DOHH2 (cell line): Measurements from ENCODE around the gene COLEC11.
"Not testable (repeated sequence)": the region's sequence is repeated elsewhere in the genome, so short reads cannot be mapped to it uniquely, and the experiment has no call there.

Experiments
- H3F3A ChIP-seq: fragments of 200-600 bp; sonication (generic), shearing (Covaris generic); 2 replicates; pipeline ENCODE4 v1.6.0; 2016; ENCODE audit warnings: antibody characterized with exemption, mild to moderate bottlenecking; ENCODE audit not compliant: control insufficient read depth, insufficient read depth
- H3K27ac ChIP-seq: fragments of 200-600 bp; sonication (generic); 2 replicates; pipeline ENCODE4 v1.5.1; 2014; ENCODE audit warnings: low read depth, mild to moderate bottlenecking, low read length, moderate library complexity
- H3K27me3 ChIP-seq: fragments of 200-600 bp; sonication (generic); 2 replicates; pipeline ENCODE4 v1.6.1; 2014; ENCODE audit warnings: mild to moderate bottlenecking, low read length, mixed read lengths; ENCODE audit not compliant: control insufficient read depth
- H3K36me3 ChIP-seq: fragments of 200-600 bp; sonication (generic); 2 replicates; pipeline ENCODE4 v1.6.1; 2014; ENCODE audit warnings: mild to moderate bottlenecking, low read length, moderate library complexity, mixed read lengths; ENCODE audit not compliant: control insufficient read depth
- H3K4me1 ChIP-seq: fragments of 200-600 bp; sonication (generic); 2 replicates; pipeline ENCODE4 v1.6.1; 2014; ENCODE audit warnings: mild to moderate bottlenecking, low read length, mixed read lengths; ENCODE audit not compliant: control insufficient read depth
- H3K4me2 ChIP-seq: fragments of 200-600 bp; sonication (generic); 2 replicates; pipeline ENCODE4 v1.6.0; 2014; ENCODE audit warnings: mild to moderate bottlenecking, low read length, moderate library complexity
- H3K4me3 ChIP-seq: fragments of 200-600 bp; sonication (generic); 2 replicates; pipeline ENCODE4 v1.5.1; 2014; ENCODE audit warnings: mild to moderate bottlenecking, low read length, mixed read lengths
- H3K79me2 ChIP-seq: fragments of 200-600 bp; sonication (generic); 2 replicates; pipeline ENCODE4 v1.6.1; 2014; ENCODE audit warnings: mild to moderate bottlenecking, low read length, mixed read lengths; ENCODE audit not compliant: control insufficient read depth
- H3K9me2 ChIP-seq: fragments of 200-600 bp; sonication (generic); replicated peaks from 2 replicates; pipeline ENCODE4 v1.6.1; 2014; ENCODE audit warnings: mild to moderate bottlenecking, low read length, mixed read lengths; ENCODE audit not compliant: control insufficient read depth
- H3K9me3 ChIP-seq: fragments of 200-600 bp; sonication (generic); 2 replicates; pipeline ENCODE4 v1.6.1; 2014; ENCODE audit warnings: antibody characterized with exemption, low read length, mixed read lengths; ENCODE audit not compliant: control insufficient read depth, insufficient read depth
- H4K20me1 ChIP-seq: fragments of 200-600 bp; sonication (generic); 2 replicates; pipeline ENCODE4 v1.6.0; 2014; ENCODE audit warnings: low read depth, mild to moderate bottlenecking, antibody characterized with exemption, low read length, moderate library complexity; ENCODE audit not compliant: control insufficient read depth, insufficient read depth
- CTCF ChIP-seq: fragments of 200-600 bp; sonication (generic); IDR thresholded peaks from one replicate; pipeline ENCODE4 v1.5.1; 2014; ENCODE audit warnings: antibody characterized with exemption, mild to moderate bottlenecking, low read depth, low read length; ENCODE audit not compliant: poor library complexity, severe bottlenecking
- EZH2phosphoT487 ChIP-seq: fragments of 200-600 bp; sonication (generic); IDR thresholded peaks from 2 replicates; pipeline ENCODE4 v1.6.1; 2017; ENCODE audit warnings: borderline replicate concordance, mild to moderate bottlenecking, antibody characterized with exemption, low read length, moderate library complexity, mixed read lengths

Gene COLEC11

GRCh38 chr2:3575534-3576262 lies 19.2 kb upstream of the COLEC11 start:
- H3F3A ChIP-seq: peaks cover 56% of the 10 kb centered on the region
- peak overlapping the region; percentile 100 for H3K4me3 ChIP-seq
- peaks cover 54% of the 10 kb centered on the region for H3K4me1 ChIP-seq
- no peaks in the 10 kb centered on the region for H3K9me3 ChIP-seq
- H3K27ac ChIP-seq: peak overlapping the region; percentile 70
- TF ChIP-seq EZH2phosphoT487 (no peak), CTCF (no peak)
- H3K79me2 ChIP-seq: peaks cover 64% of the 10 kb centered on the region
- no peaks in the 10 kb centered on the region for H3K27me3 ChIP-seq
- H4K20me1 ChIP-seq: peaks cover 39% of the 10 kb centered on the region
- peaks cover 55% of the 10 kb centered on the region for H3K36me3 ChIP-seq
- H3K9me2 ChIP-seq: no peaks in the 10 kb centered on the region
- H3K4me2 ChIP-seq: peak overlapping the region; percentile 93

- not testable (repeated sequence) for H3K27me3 ChIP-seq, H3K9me3 ChIP-seq, H3K9me2 ChIP-seq
- Histone ChIP-seq H3F3A (peaks cover 61% of the 10 kb centered on the region), H3K4me2 (peak overlapping the region; percentile 93), H4K20me1 (peaks cover 39% of the 10 kb centered on the region), H3K27ac (peak overlapping the region; percentile 70), H3K4me3 (peak overlapping the region; percentile 100), H3K36me3 (peaks cover 61% of the 10 kb centered on the region), H3K4me1 (peaks cover 54% of the 10 kb centered on the region), H3K79me2 (peaks cover 67% of the 10 kb centered on the region)
Observed at GRCh38 chr2:3576263-3576630, 18.7 kb upstream of the COLEC11 start.

- Histone ChIP-seq H3K36me3 (peaks cover 88% of the 10 kb centered on the region), H3F3A (peaks cover 77% of the 10 kb centered on the region), H3K79me2 (peaks cover 67% of the 10 kb centered on the region), H3K4me2 (peak overlapping the region; percentile 93), H4K20me1 (peaks cover 44% of the 10 kb centered on the region), H3K9me2 (no peaks in the 10 kb centered on the region), H3K27ac (no peak overlapping the region), H3K9me3 (no peaks in the 10 kb centered on the region), H3K27me3 (no peaks in the 10 kb centered on the region), H3K4me3 (peak overlapping the region; percentile 100), H3K4me1 (peaks cover 43% of the 10 kb centered on the region)
- TF ChIP-seq CTCF (no peak), EZH2phosphoT487 (no peak)
Observed at GRCh38 chr2:3578987-3579386, 15.9 kb upstream of the COLEC11 start.

GRCh38 chr2:3580449-3580848 lies 14.5 kb upstream of the COLEC11 start:
- Histone ChIP-seq H3K4me3 (no peak overlapping the region), H3K79me2 (peaks cover 55% of the 10 kb centered on the region), H3K27ac (no peak overlapping the region), H3K27me3 (no peaks in the 10 kb centered on the region), H3K36me3 (peaks cover 90% of the 10 kb centered on the region), H3K9me3 (no peaks in the 10 kb centered on the region), H4K20me1 (peaks cover 44% of the 10 kb centered on the region), H3K4me2 (no peak overlapping the region), H3K4me1 (peaks cover 36% of the 10 kb centered on the region), H3K9me2 (no peaks in the 10 kb centered on the region), H3F3A (peaks cover 83% of the 10 kb centered on the region)
- TF ChIP-seq EZH2phosphoT487 (no peak), CTCF (no peak)
